Transverse colon (tissue), 3 donors: ENCODE measurements around the gene TRIM65.

Experiments
- POLR2A ChIP-seq: fragments of 450-650 bp; IDR thresholded peaks from one replicate; pipeline ENCODE4 v1.6.1; 2016; ENCODE audit warnings: antibody characterized with exemption, mild to moderate bottlenecking, moderate library complexity
- TF ChIP-seq, protein P1 (sequence below), 5 experiments: fragments of 200-600 bp in 3 of 5; fragments of 450-650 bp in 2 of 5; sonication (generic) in 3 of 5; IDR thresholded peaks; 1 replicate in 2 of 5; 2 replicates in 3 of 5; pipeline ENCODE4 v1.5.1; 2016 to 2017; ENCODE audit warnings: antibody characterized with exemption in 5 of 5, inconsistent platforms in 3 of 5, mild to moderate bottlenecking in 2 of 5, moderate library complexity in 1 of 5

DNA sequence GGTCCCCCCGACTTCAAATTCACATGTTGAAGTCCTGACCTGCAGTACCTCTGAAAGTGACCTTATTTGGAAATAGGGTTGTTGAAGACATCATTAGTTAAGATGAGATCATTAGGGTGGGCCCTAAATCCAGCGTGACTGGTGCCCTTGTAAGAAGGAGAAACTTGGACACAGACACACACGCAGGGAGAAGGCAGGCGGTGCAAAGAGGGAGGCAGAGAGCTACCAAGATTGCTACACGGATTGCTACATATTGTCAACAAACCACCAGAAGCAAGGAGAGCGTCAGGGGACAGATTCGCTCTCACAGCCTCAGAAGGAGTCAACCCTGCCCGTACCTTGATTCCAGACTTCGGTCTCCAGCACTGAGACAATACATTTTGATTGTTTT is 34.8 kb downstream of the TRIM65 start:
- TF ChIP-seq POLR2A = no peak
- TF ChIP-seq, protein P1, sequence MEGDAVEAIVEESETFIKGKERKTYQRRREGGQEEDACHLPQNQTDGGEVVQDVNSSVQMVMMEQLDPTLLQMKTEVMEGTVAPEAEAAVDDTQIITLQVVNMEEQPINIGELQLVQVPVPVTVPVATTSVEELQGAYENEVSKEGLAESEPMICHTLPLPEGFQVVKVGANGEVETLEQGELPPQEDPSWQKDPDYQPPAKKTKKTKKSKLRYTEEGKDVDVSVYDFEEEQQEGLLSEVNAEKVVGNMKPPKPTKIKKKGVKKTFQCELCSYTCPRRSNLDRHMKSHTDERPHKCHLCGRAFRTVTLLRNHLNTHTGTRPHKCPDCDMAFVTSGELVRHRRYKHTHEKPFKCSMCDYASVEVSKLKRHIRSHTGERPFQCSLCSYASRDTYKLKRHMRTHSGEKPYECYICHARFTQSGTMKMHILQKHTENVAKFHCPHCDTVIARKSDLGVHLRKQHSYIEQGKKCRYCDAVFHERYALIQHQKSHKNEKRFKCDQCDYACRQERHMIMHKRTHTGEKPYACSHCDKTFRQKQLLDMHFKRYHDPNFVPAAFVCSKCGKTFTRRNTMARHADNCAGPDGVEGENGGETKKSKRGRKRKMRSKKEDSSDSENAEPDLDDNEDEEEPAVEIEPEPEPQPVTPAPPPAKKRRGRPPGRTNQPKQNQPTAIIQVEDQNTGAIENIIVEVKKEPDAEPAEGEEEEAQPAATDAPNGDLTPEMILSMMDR (IDR thresholded peaks at IDR 0.05) = no peak
